Keratinocyte (primary cell): ENCODE data around the gene IST1.

Experiments
- CTCF ChIP-seq, 3 experiments: IDR thresholded peaks in 1 of 3; conservative IDR thresholded peaks in 1 of 3; optimal IDR thresholded peaks in 1 of 3; 2 replicates in 2 of 3; 3 replicates in 1 of 3; pipeline versions ENCODE3 to v1.5.1; 2011; ENCODE audit warnings: low read length in 3 of 3, mild to moderate bottlenecking in 3 of 3, moderate library complexity in 2 of 3, control low read depth in 1 of 3, inconsistent platforms in 1 of 3; ENCODE audit not compliant: insufficient read depth in 2 of 3; ENCODE audit errors: extremely low read depth in 1 of 3
- EZH2 ChIP-seq: IDR thresholded peaks from one replicate; pipeline ENCODE4 v1.6.1; 2012; ENCODE audit warnings: inconsistent platforms, mild to moderate bottlenecking, low read length, moderate library complexity

- TF ChIP-seq CTCF (optimal IDR thresholded peaks at IDR 0.05 in 1 of 3, IDR thresholded peaks at IDR 0.05 in 1 of 3, conservative IDR thresholded peaks at IDR 0.05 in 1 of 3; ENCODE audit: extremely low read depth in 1 of 3, insufficient read depth in 2 of 3, low read length in 3 of 3), result no peak
- no peak for TF ChIP-seq EZH2
Measured at GRCh38 chr16:71878911-71879310, 16.4 kb upstream of the IST1 start.
